ENCODE results near the gene SEMA3D.
A peak's percentile ranks its signal among the peaks of the same experiment; 100 is the strongest.

The SEMA3D gene

GRCh38 chr7:85095806-85096205 is 91.0 kb downstream of the SEMA3D start:
- no peak for TF ChIP-seq CTCF (IDR thresholded peaks at IDR 0.05; ENCODE audit: low read depth, low read length)
- DNase-seq (ENCODE audit: low read depth, low spot score), result peak; percentile 26
- H3K4me3 ChIP-seq (ENCODE audit: low read depth, low read length), result no peak overlapping the region
- in situ Hi-C loops (cut with HindIII; ENCODE audit: low sequenced_read_pairs), result no loop called here

DNA sequence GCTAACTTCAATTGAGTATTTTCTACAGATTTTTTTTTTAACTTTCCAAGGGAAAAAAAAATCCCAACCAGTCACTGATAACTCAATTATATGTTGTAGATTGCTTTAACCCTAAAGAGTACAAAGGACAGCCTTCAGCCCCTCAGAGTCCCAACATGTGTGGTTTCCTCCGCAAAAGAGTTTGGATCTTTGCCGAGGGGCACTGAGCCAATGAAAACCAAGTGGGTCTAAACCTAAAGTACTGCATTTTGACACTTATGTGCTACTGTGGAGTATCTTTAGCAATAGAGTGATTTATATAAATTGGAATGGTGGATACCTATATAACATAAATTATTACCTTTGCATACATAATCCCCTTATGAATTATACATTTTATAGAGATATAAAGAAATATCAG is 91.5 kb downstream of the SEMA3D start:
- TF ChIP-seq CTCF (IDR thresholded peaks at IDR 0.05; ENCODE audit: low read depth, low read length), result no peak
- no peak overlapping the region for H3K4me3 ChIP-seq (ENCODE audit: low read depth, low read length)
- in situ Hi-C loops (cut with HindIII; ENCODE audit: low sequenced_read_pairs), result no loop called here
- no peak for DNase-seq (ENCODE audit: low read depth, low spot score)

DNA sequence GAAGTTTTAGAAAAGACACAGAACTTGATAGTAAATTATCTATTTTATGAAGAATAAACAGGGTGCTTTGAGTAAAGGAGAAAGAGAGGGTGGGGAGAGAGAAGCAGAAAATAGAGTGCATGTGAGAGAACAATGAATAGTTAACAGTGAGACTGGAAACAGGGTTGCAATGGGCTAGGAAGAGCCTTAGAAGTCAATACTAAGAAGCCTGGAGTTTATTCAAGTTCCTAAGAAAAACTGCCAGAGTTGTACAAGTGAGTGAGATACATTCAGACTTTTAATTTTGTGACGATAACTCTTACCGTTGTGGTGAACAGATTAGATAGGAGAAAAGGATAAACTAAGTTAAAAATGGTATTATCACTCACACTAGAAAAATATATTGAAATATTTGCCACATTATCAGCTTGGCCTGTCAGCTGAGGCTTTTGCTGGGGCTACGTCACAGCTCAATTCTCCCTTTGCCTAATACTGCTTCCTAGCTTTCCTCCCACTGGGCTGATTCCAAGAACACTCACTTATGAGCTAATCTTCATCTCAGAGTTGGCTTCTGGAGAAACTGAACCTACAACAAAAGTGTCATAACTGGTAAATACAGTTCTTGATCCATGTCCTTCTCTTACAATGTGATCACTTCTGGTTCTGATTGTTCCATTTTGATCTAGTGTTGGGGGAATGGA is 92.7 kb downstream of the SEMA3D start:
- no peak for DNase-seq (ENCODE audit: low read depth, low spot score)
- no peak overlapping the region for H3K4me3 ChIP-seq (ENCODE audit: low read depth, low read length)
- TF ChIP-seq CTCF (IDR thresholded peaks at IDR 0.05; ENCODE audit: low read depth, low read length), result no peak
- in situ Hi-C loops (cut with HindIII; ENCODE audit: low sequenced_read_pairs), result no loop called here

GRCh38 chr7:85091565-85091928 is 95.3 kb downstream of the SEMA3D start:
- H3K4me3 ChIP-seq (ENCODE audit: low read depth, low read length), result no peak overlapping the region
- no peak for TF ChIP-seq CTCF (IDR thresholded peaks at IDR 0.05; ENCODE audit: low read depth, low read length)
- DNase-seq (ENCODE audit: low read depth, low spot score), result no peak
- in situ Hi-C loops (cut with HindIII; ENCODE audit: low sequenced_read_pairs), result no loop called here

GRCh38 chr7:85090919-85091564 is 95.8 kb downstream of the SEMA3D start:
- DNase-seq (ENCODE audit: low read depth, low spot score), result no peak
- in situ Hi-C loops (cut with HindIII; ENCODE audit: low sequenced_read_pairs), result no loop called here
- no peak for TF ChIP-seq CTCF (IDR thresholded peaks at IDR 0.05; ENCODE audit: low read depth, low read length)
- H3K4me3 ChIP-seq (ENCODE audit: low read depth, low read length), result no peak overlapping the region

- DNase-seq (ENCODE audit: low read depth, low spot score), result no peak
- in situ Hi-C loops (cut with HindIII; ENCODE audit: low sequenced_read_pairs), result no loop called here
- TF ChIP-seq CTCF (IDR thresholded peaks at IDR 0.05; ENCODE audit: low read depth, low read length), result no peak
- H3K4me3 ChIP-seq (ENCODE audit: low read depth, low read length), result no peak overlapping the region
Observed at GRCh38 chr7:85090143-85090542, 96.7 kb downstream of the SEMA3D start.
